ENCODE measurements around the gene MRPL34.

DNA sequence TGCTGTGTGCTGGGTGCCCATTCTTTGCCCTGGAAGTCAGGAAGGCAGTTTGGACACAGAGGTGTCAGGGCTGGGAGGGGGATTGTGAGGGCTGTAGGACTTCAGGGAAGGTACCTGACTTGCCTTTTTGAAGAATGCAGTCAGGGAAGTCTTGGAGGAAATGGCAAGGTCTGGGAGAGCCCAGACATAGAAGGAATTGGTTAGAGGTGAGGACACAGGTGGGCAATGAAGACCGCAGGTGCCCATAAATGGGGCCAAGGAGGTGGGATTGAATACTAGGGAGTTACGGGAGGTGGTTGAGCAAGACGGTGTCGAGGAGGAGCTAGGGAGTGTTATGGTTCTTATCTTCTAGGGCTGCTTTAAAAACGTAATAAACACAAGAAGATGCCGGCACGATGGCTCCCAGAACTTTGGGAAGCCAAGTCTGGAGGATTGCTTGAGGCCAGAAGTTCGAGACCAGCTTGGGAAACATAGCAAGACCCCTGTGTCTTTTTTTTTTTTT lies 2.3 kb downstream of the MRPL34 start:
- TF ChIP-seq, protein P1, sequence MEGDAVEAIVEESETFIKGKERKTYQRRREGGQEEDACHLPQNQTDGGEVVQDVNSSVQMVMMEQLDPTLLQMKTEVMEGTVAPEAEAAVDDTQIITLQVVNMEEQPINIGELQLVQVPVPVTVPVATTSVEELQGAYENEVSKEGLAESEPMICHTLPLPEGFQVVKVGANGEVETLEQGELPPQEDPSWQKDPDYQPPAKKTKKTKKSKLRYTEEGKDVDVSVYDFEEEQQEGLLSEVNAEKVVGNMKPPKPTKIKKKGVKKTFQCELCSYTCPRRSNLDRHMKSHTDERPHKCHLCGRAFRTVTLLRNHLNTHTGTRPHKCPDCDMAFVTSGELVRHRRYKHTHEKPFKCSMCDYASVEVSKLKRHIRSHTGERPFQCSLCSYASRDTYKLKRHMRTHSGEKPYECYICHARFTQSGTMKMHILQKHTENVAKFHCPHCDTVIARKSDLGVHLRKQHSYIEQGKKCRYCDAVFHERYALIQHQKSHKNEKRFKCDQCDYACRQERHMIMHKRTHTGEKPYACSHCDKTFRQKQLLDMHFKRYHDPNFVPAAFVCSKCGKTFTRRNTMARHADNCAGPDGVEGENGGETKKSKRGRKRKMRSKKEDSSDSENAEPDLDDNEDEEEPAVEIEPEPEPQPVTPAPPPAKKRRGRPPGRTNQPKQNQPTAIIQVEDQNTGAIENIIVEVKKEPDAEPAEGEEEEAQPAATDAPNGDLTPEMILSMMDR (conservative IDR thresholded peaks at IDR 0.05 in 1 of 2, IDR thresholded peaks at IDR 0.05 in 1 of 2; ENCODE audit: extremely low read depth in 1 of 2, insufficient read depth in 1 of 2, low read depth in 1 of 2, low read length in 2 of 2): no peak
- no peak for TF ChIP-seq EZH2 (IDR thresholded peaks at IDR 0.05; ENCODE audit: borderline replicate concordance, low read length)

Data from mammary epithelial cell (primary cell).